CD4-positive, alpha-beta T cell treated with Interleukin-6 at 100 ng/mL for 8 hours (primary cell): Measurements from ENCODE around the gene AFF1.
"Not testable (repeated sequence)": the region's sequence is repeated elsewhere in the genome, so short reads cannot be mapped to it uniquely, and the experiment has no call there.

Experiments used
- DNase-seq: peaks from one replicate; pipeline ENCODE4 v3.0.0-alpha.2; 2020; ENCODE audit warnings: mixed read lengths, low spot score

Gene AFF1

GRCh38 chr4:87057835-87058355 is 123.1 kb downstream of the AFF1 start:
- no peak for DNase-seq

- DNase-seq, result peak; percentile 25
These were observed 123.7 kb downstream of the AFF1 start for GRCh38 chr4:87058356-87059073.

GRCh38 chr4:87060957-87061356 is 126.1 kb downstream of the AFF1 start:
- no peak for DNase-seq

DNA sequence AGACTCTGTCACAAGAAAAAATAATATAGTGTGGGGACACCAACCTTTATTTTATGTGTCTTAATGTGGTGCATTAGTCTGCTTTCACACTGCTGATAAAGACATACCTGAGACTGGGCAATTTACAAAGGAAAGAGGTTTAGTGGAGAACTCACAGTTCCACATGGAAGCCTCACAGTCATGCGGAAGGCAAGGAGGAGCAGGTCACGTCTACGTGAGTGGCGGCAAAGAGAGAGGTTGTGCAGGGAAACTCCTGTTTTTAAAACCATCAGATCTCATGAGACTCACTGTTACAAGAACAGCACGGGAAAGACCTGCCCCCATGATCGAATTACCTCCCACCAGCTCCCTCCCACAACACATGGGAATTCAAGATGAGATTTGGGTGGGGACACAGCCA is 130.2 kb downstream of the AFF1 start:
- no peak for DNase-seq

- DNase-seq, result no peak
These were observed 131.8 kb downstream of the AFF1 start for GRCh38 chr4:87066403-87067123.

DNA sequence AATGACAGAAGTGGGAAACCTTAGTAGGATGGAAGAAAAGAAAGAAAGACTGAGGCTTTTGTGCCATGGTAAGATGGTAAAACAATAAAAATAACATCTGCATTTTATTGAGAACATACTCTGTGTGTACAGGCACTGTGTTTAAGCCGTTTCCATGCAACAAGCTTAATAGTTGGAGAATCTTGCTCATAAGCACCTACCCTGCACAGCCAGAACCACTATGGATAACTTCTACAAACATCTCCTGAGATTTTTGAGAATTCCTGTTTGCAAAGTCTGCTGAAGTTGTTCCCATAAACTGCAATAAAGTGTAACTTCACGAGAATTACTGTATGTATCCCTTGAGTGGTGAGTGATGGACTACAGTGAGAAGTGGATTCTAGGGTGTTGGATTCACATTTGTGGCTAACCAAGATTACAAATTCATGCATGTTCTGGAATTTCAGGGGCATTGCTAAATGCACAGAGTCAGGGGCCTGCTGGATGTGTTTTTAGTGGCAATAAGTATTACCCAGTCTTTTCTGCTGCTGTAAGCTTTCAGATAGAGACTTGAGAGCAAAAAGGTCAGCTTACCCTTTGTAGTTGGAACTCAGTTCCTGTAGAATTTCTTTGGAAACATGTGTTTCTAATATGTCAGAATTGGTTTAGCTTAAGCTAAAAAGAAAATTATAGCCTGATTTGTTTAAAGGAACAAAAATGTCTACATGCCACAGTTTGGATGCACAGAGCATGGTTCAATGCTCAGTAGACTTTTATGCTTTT is 132.5 kb downstream of the AFF1 start:
- DNase-seq, result no peak

- DNase-seq, result no peak
These were observed 133.8 kb downstream of the AFF1 start for GRCh38 chr4:87068583-87069021.

DNA sequence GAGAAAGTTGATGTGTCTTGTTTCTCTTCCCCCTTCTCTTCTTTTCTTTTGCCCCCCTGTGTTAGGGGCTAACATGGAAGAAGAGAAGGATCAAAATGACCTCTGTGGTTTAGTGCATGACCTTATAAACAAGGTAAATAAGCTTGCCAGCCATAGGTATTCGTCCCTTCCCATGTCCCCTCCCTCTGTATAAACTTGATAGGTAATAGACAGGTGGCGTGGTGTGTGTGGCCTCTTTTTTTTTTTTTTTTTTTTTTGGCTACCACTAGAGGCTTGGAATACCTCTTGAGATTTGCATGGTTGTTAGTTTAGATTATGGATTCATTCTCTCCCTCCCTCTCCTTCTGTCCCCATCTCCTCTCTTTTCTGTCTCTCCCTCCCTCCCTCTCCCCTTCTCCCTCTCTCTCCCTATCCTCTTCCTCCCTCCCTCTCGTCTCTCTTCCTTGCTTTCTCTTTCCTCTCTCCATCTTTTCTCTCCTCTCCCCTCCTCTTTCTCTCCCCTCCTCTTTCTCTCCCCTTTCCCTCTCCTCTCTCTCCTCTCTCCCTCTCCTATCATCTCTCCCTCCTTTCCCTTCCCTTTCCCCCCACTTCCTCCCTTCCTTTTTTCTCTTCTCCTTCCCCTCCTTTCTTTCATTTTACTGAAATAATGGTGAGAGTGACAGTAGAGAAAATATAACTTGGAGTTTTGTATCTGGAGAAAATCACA is 134.4 kb downstream of the AFF1 start:
- no peak for DNase-seq

GRCh38 chr4:87071401-87071800 is 136.6 kb downstream of the AFF1 start:
- no peak for DNase-seq

- not testable (repeated sequence) for DNase-seq
These were observed 137.7 kb downstream of the AFF1 start for GRCh38 chr4:87072545-87072944.

- peak; percentile 62 for DNase-seq
These were observed 138.6 kb downstream of the AFF1 start for GRCh38 chr4:87073199-87074120.

- DNase-seq, result no peak
These were observed 139.3 kb downstream of the AFF1 start for GRCh38 chr4:87074121-87074488.

DNA sequence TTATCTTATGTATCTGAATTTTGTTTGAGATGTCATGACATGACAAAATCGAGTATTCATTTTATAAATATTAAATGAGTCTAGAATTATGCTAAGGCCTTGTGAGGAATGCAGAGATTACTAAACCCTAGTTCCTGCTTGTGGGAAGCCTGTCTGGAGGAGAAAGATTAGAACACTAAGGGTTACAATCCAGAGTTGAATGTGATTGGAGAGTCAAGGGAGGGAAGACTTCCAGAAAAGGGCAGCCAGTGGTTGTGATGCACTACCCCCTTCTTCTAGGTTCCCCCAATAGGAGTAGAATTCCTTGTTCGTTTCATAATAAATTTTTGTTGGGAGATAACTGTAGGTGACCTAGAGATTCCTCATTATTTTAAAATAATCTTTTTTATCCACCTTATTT is 141.1 kb downstream of the AFF1 start:
- no peak for DNase-seq

DNA sequence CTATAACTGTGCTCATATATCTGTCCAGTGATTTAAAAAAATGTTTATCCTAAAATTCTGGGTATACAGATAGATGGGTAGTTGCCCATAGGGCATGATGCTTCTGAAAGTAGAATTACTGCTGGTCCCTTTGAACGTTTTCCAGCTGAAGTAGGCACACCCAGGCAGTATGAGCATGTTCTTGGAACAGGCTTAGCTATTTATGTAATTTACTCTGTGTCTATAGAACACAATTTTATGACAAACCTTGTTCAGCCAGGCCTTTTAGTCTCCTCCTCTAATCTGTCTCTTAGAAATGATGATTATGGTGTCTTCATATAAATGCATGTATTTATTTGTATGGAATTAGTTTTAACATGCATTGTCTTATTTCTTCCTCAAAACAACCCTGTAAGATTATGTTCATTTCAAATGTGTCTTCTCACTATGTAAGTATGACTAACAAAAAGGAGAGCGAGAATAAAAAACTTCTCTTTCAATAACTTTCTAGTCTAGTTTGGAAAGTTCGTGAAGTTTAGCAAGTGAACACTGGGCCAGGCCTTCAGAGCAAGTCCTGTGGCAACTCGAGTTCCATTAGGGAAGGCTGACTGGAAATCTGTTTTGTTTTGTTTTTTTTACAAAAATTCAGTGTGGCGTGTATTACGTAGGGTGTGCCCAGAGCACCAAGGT is 142.0 kb downstream of the AFF1 start:
- no peak for DNase-seq

GRCh38 chr4:87077914-87078585 is 143.2 kb downstream of the AFF1 start:
- DNase-seq, result no peak

DNA sequence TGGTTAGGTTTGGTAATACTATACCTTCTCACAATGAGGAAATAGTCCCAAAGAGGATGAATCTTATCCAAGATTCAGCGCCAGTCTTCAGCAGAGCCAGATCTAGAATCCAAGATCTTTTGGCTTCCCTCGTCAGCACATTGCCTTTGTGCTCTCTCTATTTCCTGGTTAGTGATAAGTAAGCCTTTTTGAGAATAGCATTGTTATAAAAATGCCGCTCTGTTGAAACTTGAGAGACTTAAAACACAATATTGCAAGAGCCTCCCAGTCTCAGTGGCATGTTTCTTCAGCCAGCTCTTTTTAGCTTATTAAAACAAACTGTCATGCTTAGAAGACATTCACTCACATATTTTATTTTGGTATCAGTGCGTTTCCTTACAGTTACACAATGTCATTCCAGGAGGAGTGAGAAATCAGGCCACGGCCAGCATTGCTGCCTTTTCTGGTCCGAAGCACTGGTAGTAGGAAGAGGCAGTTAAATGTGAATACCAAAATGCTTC is 144.2 kb downstream of the AFF1 start:
- DNase-seq, result no peak

GRCh38 chr4:87079967-87080366 is 145.2 kb downstream of the AFF1 start:
- no peak for DNase-seq

DNA sequence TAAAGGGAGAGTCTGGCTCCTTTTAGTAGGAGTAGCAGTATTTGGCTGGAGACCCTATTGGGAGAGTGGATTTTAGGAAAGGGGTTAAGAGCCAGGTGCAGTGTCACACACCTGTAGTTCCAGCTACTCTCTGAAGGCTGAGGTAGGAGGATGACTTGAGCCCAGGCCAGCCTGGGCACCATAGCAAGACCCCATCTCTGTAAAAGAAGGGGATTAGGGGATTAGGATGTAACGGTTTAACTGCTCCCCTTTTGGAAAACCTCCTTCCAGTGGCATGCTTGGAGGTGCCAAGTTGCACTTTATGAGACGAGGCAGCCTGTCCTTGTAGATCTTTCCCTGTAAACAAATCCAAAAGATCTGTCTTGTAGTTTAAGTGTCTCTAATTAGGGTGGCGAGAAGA is 145.7 kb downstream of the AFF1 start:
- no peak for DNase-seq

DNA sequence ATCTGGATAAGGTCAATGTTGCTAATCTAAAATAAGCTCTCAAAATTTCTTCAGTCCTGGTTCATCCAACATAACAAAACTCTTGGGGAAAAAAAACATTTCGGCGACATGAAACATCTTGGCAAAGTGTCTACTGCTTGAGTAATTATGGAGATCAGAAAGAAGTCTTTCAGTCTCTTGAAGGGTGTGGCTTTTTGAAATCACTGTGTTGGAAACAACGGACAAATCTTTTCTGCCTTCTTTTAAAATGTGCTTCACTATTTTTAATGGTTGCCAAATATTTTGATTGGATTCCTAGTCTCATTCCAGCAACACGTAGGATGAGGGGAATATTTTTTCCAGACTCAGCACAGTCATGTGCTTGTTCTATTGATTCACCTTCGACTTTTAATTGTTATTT is 147.0 kb downstream of the AFF1 start:
- no peak for DNase-seq

- not testable (repeated sequence) for DNase-seq
These were observed 150.9 kb downstream of the AFF1 start for GRCh38 chr4:87085732-87086131.
